A549 (cell line): ENCODE measurements around the gene HHATL.

Source experiments
- CTCF ChIP-seq: fragments of >200 bp; sonication (Bioruptor Twin); formaldehyde crosslinking; IDR thresholded peaks from 3 replicates; pipeline ENCODE4 v1.5.1; 2016
- POLR2A ChIP-seq: IDR thresholded peaks from 2 replicates; pipeline ENCODE4 v1.6.1; 2012; ENCODE audit warnings: mild to moderate bottlenecking, low read length
- SMC3 ChIP-seq: fragments of >200 bp; sonication (Bioruptor Twin); formaldehyde crosslinking; IDR thresholded peaks from 3 replicates; pipeline ENCODE4 v1.6.1; 2018; ENCODE audit warnings: inconsistent platforms
- TF ChIP-seq, protein P1 (sequence below): fragments of 200-600 bp; sonication (generic); IDR thresholded peaks from 2 replicates; pipeline ENCODE4 v1.6.1; 2016; ENCODE audit warnings: antibody characterized with exemption, mild to moderate bottlenecking, moderate library complexity

DNA sequence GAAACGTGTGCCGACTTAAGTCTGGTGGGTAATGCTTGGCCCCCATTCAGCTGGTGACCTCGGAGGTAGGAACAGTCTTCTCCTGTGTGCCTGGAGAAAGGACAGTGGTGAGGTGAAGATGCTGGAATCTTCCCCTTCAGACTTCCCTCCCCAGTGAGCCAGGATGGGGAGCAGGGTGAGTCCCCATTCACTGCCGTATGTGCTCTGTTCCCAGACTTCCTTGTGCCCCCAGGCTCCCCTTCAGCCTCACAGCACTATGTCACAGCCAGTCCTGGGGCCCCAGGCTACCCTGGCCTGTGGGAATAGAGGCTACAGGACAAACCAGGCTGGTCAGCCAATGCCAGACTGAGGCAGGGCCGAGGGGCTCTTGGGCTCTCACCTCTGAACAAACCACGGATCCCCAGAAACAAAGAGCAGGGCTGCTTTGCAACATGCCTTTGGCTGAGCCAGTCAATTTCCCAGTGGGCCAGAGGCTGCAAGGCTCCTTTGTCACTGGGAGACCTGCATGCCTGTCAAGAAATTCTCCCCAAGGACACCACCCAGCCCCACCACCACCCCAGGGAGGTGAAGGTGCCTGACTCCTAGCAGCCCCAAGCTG, 31.8 kb upstream of the HHATL start:
- TF ChIP-seq SMC3 (no peak), POLR2A (no peak), CTCF (no peak)
- TF ChIP-seq, protein P1, sequence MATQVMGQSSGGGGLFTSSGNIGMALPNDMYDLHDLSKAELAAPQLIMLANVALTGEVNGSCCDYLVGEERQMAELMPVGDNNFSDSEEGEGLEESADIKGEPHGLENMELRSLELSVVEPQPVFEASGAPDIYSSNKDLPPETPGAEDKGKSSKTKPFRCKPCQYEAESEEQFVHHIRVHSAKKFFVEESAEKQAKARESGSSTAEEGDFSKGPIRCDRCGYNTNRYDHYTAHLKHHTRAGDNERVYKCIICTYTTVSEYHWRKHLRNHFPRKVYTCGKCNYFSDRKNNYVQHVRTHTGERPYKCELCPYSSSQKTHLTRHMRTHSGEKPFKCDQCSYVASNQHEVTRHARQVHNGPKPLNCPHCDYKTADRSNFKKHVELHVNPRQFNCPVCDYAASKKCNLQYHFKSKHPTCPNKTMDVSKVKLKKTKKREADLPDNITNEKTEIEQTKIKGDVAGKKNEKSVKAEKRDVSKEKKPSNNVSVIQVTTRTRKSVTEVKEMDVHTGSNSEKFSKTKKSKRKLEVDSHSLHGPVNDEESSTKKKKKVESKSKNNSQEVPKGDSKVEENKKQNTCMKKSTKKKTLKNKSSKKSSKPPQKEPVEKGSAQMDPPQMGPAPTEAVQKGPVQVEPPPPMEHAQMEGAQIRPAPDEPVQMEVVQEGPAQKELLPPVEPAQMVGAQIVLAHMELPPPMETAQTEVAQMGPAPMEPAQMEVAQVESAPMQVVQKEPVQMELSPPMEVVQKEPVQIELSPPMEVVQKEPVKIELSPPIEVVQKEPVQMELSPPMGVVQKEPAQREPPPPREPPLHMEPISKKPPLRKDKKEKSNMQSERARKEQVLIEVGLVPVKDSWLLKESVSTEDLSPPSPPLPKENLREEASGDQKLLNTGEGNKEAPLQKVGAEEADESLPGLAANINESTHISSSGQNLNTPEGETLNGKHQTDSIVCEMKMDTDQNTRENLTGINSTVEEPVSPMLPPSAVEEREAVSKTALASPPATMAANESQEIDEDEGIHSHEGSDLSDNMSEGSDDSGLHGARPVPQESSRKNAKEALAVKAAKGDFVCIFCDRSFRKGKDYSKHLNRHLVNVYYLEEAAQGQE: no peak
